Measurements from ENCODE around the gene CCDC34.

DNA sequence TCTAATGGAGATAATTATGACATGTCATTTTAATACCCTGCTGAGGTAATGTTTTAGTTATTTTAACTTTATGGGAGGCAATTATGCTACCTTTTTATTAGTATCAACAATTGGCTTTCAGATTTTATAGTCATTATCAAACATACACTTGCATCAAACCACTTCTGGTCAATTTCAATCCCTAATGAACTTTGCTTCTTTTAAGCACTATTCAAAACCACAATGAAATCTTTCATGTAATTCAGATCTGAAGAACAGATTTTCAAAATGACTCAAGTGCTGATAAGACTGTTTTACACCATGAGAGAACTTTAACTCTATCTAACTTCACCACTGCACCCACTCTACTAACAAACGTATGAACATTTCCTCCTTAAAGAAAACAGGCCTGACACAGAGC, 25.9 kb upstream of the CCDC34 start:
- TF ChIP-seq, protein P1, sequence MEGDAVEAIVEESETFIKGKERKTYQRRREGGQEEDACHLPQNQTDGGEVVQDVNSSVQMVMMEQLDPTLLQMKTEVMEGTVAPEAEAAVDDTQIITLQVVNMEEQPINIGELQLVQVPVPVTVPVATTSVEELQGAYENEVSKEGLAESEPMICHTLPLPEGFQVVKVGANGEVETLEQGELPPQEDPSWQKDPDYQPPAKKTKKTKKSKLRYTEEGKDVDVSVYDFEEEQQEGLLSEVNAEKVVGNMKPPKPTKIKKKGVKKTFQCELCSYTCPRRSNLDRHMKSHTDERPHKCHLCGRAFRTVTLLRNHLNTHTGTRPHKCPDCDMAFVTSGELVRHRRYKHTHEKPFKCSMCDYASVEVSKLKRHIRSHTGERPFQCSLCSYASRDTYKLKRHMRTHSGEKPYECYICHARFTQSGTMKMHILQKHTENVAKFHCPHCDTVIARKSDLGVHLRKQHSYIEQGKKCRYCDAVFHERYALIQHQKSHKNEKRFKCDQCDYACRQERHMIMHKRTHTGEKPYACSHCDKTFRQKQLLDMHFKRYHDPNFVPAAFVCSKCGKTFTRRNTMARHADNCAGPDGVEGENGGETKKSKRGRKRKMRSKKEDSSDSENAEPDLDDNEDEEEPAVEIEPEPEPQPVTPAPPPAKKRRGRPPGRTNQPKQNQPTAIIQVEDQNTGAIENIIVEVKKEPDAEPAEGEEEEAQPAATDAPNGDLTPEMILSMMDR (IDR thresholded peaks at IDR 0.05), result no peak
- no peak for TF ChIP-seq POLR2A (IDR thresholded peaks at IDR 0.05)

Measured in testis (tissue), 2 donors.